GM12878 (cell line): ENCODE measurements around the gene KCNE4. TPM values are rescaled to one million over a fixed set of nuclear protein-coding genes. Genes with fewer than 3 reads are reported as not detected.

Experiments used
- ATAC-seq: fragments of 200-7000 bp; cut with Tn5 transposase; 3 replicates; pipeline ENCODE4 v1.9.1; 2020; ENCODE audit warnings: mild to moderate bottlenecking, moderate library complexity
- BruUV-seq: library from RNA; stranded (reverse); fragments of 400-500 nt; replicated peaks from 2 replicates; lab custom pipeline; 2021; lab: Mats Ljungman, UMichigan
- CTCF ChIA-PET: fragments of 300-600 bp; sonication (Branson Sonifier 250); formaldehyde crosslinking; extraction: SDS; loops from one replicate; lab custom pipeline; 2021; ENCODE audit warnings: inconsistent platforms; lab: Yijun Ruan, JAX
- POLR2A ChIA-PET: fragments of 350-600 bp; formaldehyde crosslinking; extraction: SDS; loops from one replicate; lab custom pipeline; 2021; ENCODE audit warnings: inconsistent platforms; lab: Charles Lee
- RAD21 ChIA-PET: fragments of 300-600 bp; sonication (Branson Sonifier 250); formaldehyde crosslinking; loops from one replicate; lab custom pipeline; 2023; ENCODE audit warnings: antibody characterized with exemption; ENCODE audit not compliant: unreplicated experiment; lab: Charles Lee
- SMC1A ChIA-PET: fragments of 300-600 bp; sonication (Branson Sonifier 250); formaldehyde crosslinking; loops from one replicate; lab custom pipeline; 2023; ENCODE audit not compliant: unreplicated experiment, uncharacterized antibody; lab: Charles Lee
- DNase-seq: peaks from one replicate; pipeline ENCODE4 v3.0.0-alpha.2; 2011; ENCODE audit warnings: low read depth, low spot score
- FAIRE-seq: peaks from 3 replicates; lab custom pipeline; 2011; peaks lifted over from hg19 to GRCh38; lab: Jason Lieb, UNC
- H2AFZ ChIP-seq: 2 replicates; pipeline ENCODE4 v1.6.0; 2011; ENCODE audit warnings: low read depth, low read length, control low read depth; ENCODE audit not compliant: control insufficient read depth
- H3K27ac ChIP-seq: 2 replicates; pipeline ENCODE4 v1.5.1; 2011; ENCODE audit warnings: control low read depth; ENCODE audit not compliant: control insufficient read depth, insufficient read depth
- H3K27me3 ChIP-seq, 2 experiments: replicated peaks in 1 of 2; 2 replicates each; pipeline versions ENCODE4 v1.6.0 to v1.6.1; 2011; ENCODE audit warnings: low read length in 1 of 2; ENCODE audit not compliant: control insufficient read depth in 2 of 2, insufficient read depth in 2 of 2
- H3K36me3 ChIP-seq, 2 experiments: 2 replicates each; pipeline ENCODE4 v1.5.1; 2011; ENCODE audit warnings: low read length in 1 of 2; ENCODE audit not compliant: control insufficient read depth in 2 of 2, insufficient read depth in 2 of 2
- H3K4me1 ChIP-seq: 2 replicates; pipeline ENCODE4 v1.6.1; 2011; ENCODE audit warnings: mild to moderate bottlenecking, low read length, moderate library complexity, mixed read lengths; ENCODE audit not compliant: control insufficient read depth, insufficient read depth
- H3K4me2 ChIP-seq: 2 replicates; pipeline ENCODE4 v1.6.0; 2011; ENCODE audit warnings: control low read depth; ENCODE audit not compliant: control insufficient read depth, insufficient read depth
- H3K4me3 ChIP-seq: fragments of 200-600 bp; sonication (generic); 2 replicates; pipeline ENCODE4 v1.5.1; 2016
- H3K79me2 ChIP-seq: 2 replicates; pipeline ENCODE4 v1.6.0; 2011; ENCODE audit warnings: low read length; ENCODE audit not compliant: control insufficient read depth, insufficient read depth
- H3K9ac ChIP-seq: 2 replicates; pipeline ENCODE4 v1.8.0; 2011; ENCODE audit warnings: low read length, control low read depth, mixed read lengths; ENCODE audit not compliant: control insufficient read depth, insufficient read depth
- H3K9me3 ChIP-seq: replicated peaks from 3 replicates; pipeline ENCODE4 v1.5.1; 2011; ENCODE audit warnings: mild to moderate bottlenecking, low read length; ENCODE audit not compliant: control insufficient read depth, insufficient read depth
- H4K20me1 ChIP-seq: 2 replicates; pipeline ENCODE4 v1.6.0; 2011; ENCODE audit not compliant: control insufficient read depth, insufficient read depth
- BHLHE40 ChIP-seq, 2 experiments: fragments of 450-650 bp in 1 of 2; IDR thresholded peaks; 2 replicates each; pipeline ENCODE4 v1.6.1; 2011 to 2017; ENCODE audit warnings: low read depth in 2 of 2, borderline replicate concordance in 1 of 2, improper control_type of control experiment in 1 of 2, low read length in 1 of 2, mild to moderate bottlenecking in 1 of 2
- ETV6 ChIP-seq, 2 experiments: fragments of 450-650 bp in 1 of 2; IDR thresholded peaks in 1 of 2; conservative IDR thresholded peaks in 1 of 2; 2 replicates each; pipeline ENCODE4 v1.6.1; 2014; ENCODE audit warnings: antibody characterized with exemption in 1 of 2, borderline replicate concordance in 1 of 2, low read depth in 1 of 2, mild to moderate bottlenecking in 1 of 2, moderate library complexity in 1 of 2
- MYB ChIP-seq: fragments of 150-350 bp; IDR thresholded peaks from 2 replicates; pipeline ENCODE4 v1.6.1; 2014; ENCODE audit warnings: mild to moderate bottlenecking, low read depth, low read length, borderline replicate concordance
- PBX3 ChIP-seq: IDR thresholded peaks from 2 replicates; pipeline ENCODE4 v1.6.1; 2011; ENCODE audit warnings: mild to moderate bottlenecking, low read depth, low read length, moderate library complexity; ENCODE audit not compliant: insufficient replicate concordance
- SMC3 ChIP-seq: IDR thresholded peaks from 2 replicates; pipeline ENCODE4 v1.6.1; 2011; ENCODE audit warnings: low read length, improper control_type of control experiment, borderline replicate concordance
- SRF ChIP-seq, 2 experiments: IDR thresholded peaks; 2 replicates each; pipeline ENCODE4 v1.6.1; 2011; ENCODE audit warnings: low read depth in 2 of 2, low read length in 2 of 2, mild to moderate bottlenecking in 1 of 2, moderate library complexity in 1 of 2
- TARDBP ChIP-seq: IDR thresholded peaks from 2 replicates; pipeline ENCODE4 v1.6.1; 2016; ENCODE audit warnings: borderline replicate concordance
- ZBED1 ChIP-seq: IDR thresholded peaks from 2 replicates; pipeline ENCODE4 v1.6.1; 2016; ENCODE audit warnings: borderline replicate concordance
- WGBS: methylation state at CpG from one replicate; pipeline ENCODE4 v1.1.6; 2016; ENCODE audit warnings: low lambda C conversion rate; ENCODE audit not compliant: insufficient replicate concordance, insufficient coverage; ENCODE audit errors: missing lambda C conversion rate; 5-methylcytosine and 5-hydroxymethylcytosine counted together
- in situ Hi-C: fragments of 300-500 bp; cut with MboI; formaldehyde crosslinking; loops from 9 replicates; pipeline ENCODE4 v1.14.3; 2018; ENCODE audit warnings: mixed read lengths
- intact Hi-C: fragments of 100-400 bp; cut with micrococcal nuclease; formaldehyde crosslinking; loops from one replicate; pipeline ENCODE4 v1.14.2; 2022; ENCODE audit not compliant: unreplicated experiment
- polyA plus RNA-seq, 11 experiments: library from polyadenylated mRNA; depleted of rRNA in 4 of 11; unstranded in 6 of 11; stranded (reverse) in 5 of 11; fragments of >200 nt; fragmentation: Nextera tagmentation in 4 of 11; fragmentation: Illumina TruSeq in 1 of 11; extraction: Ambion mirVana in 4 of 11; extraction: Trizol in 1 of 11; gene quantifications; 1 replicate in 1 of 11; 2 replicates in 10 of 11; pipeline versions ENCODE4 v1.2.1 to v1.2.3, GENCODE V29; 2011 to 2016; ENCODE audit warnings: inconsistent platforms in 2 of 11, missing spikeins in 2 of 11, low read depth in 1 of 11
- total RNA-seq, 4 experiments: library from RNA; depleted of rRNA in 3 of 4; stranded (reverse); fragments of >200 nt in 3 of 4; fragmentation: Illumina TruSeq in 1 of 4; extraction: Trizol in 1 of 4; gene quantifications; 2 replicates each; pipeline versions ENCODE4 v1.2.1 to v1.2.3, GENCODE V29; 2013 to 2021

KCNE4 gene
- total and polyA plus RNA-seq, 10 of the 15 experiments (the other 5 are each of a cell fraction or from before 2014, with no cell fraction given), result 0.30 TPM; not detected in 9

GRCh38 chr2:223043164-223043941 lies 8.6 kb upstream of the KCNE4 start:
- no peak for FAIRE-seq
- no peak overlapping the region for H3K4me3 ChIP-seq
- H3K27ac ChIP-seq, result no peak overlapping the region
- H2AFZ ChIP-seq, result no peak overlapping the region
- in situ Hi-C loops, result no loop called here
- H3K9me3 ChIP-seq, result no peaks in the 10 kb centered on the region
- H3K9ac ChIP-seq, result no peak overlapping the region
- no peak for DNase-seq
- RAD21 ChIA-PET, result no interaction called here
- H3K79me2 ChIP-seq, result no peaks in the 10 kb centered on the region
- no peaks in the 10 kb centered on the region for H3K4me1 ChIP-seq
- CTCF ChIA-PET, result interaction anchor here (0.9 kb wide), 2 partner anchors 59 to 167 kb away, joined by 3 read pairs; no protein-coding TSS in a partner anchor
- ATAC-seq, result no peak
- no peaks in the 10 kb centered on the region for H4K20me1 ChIP-seq
- SMC1A ChIA-PET, result no interaction called here
- H3K27me3 ChIP-seq, result no peaks in the 10 kb centered on the region
- TF ChIP-seq SRF (IDR thresholded peaks at IDR 0.05; ENCODE audit: low read depth in 2 of 2, low read length in 2 of 2) (no peak), MYB (no peak)
- TF ChIP-seq, all 136 proteins: peak for 0
- POLR2A ChIA-PET, result no interaction called here
- BruUV-seq, result no TSS peak
- Histone ChIP-seq H3K36me3 (no peaks in the 10 kb centered on the region), H3K4me2 (no peak overlapping the region)
- intact Hi-C loops, result no loop called here
- WGBS, result 28% methylated on average over 7 of the region's 7 CpGs

GRCh38 chr2:223044092-223044836 lies 7.7 kb upstream of the KCNE4 start:
- intact Hi-C loops (no loop called here), in situ Hi-C loops (no loop called here)
- no peaks in the 10 kb centered on the region for H3K27me3 ChIP-seq
- no peak overlapping the region for H3K9ac ChIP-seq
- H3K4me2 ChIP-seq, result no peak overlapping the region
- ChIA-PET RAD21 (no interaction called here), SMC1A (no interaction called here), POLR2A (no interaction called here), CTCF (interaction anchor here (0.9 kb wide), 1 partner anchor 58 kb away, joined by 3 read pairs; no protein-coding TSS in a partner anchor)
- WGBS, result 46% methylated on average over 12 of the region's 12 CpGs
- DNase-seq (no peak), ATAC-seq (no peak), FAIRE-seq (no peak)
- H3K27ac ChIP-seq, result no peak overlapping the region
- H3K9me3 ChIP-seq, result no peaks in the 10 kb centered on the region
- H3K79me2 ChIP-seq, result no peaks in the 10 kb centered on the region
- no peak overlapping the region for H3K4me3 ChIP-seq
- TF ChIP-seq TARDBP (no peak), PBX3 (no peak), BHLHE40 (IDR thresholded peaks at IDR 0.05; ENCODE audit: borderline replicate concordance in 1 of 2, low read depth in 2 of 2, low read length in 1 of 2) (no peak), ZBED1 (no peak), SMC3 (no peak), ETV6 (conservative IDR thresholded peaks at IDR 0.05 in 1 of 2, IDR thresholded peaks at IDR 0.05 in 1 of 2; ENCODE audit: borderline replicate concordance in 1 of 2, low read depth in 1 of 2) (no peak)
- no peaks in the 10 kb centered on the region for H3K36me3 ChIP-seq
- H3K4me1 ChIP-seq, result no peaks in the 10 kb centered on the region
- no peak overlapping the region for H2AFZ ChIP-seq
- no peaks in the 10 kb centered on the region for H4K20me1 ChIP-seq
- BruUV-seq, result no TSS peak
